Breast epithelium (tissue), 4 donors: ENCODE data around the gene TRIM38. TPM values are rescaled to one million over a fixed set of nuclear protein-coding genes. Genes with fewer than 3 reads are reported as not detected.

Experiments used
- DNase-seq, 2 donors: peaks; one replicate each; pipeline ENCODE4 v3.0.0-alpha.2; 2019; ENCODE audit warnings: low spot score in 2 of 2
- H3K27ac ChIP-seq, 2 donors: fragments of 200-600 bp; sonication (generic) in 1 of 2; one replicate each; pipeline ENCODE4 v1.5.1; 2016 to 2019; ENCODE audit warnings: mild to moderate bottlenecking in 1 of 2
- H3K27me3 ChIP-seq, 2 donors: fragments of 200-600 bp; sonication (generic) in 1 of 2; one replicate each; pipeline versions ENCODE4 v1.5.1 to v1.6.0; 2017 to 2019; ENCODE audit warnings: control low read depth in 1 of 2, mild to moderate bottlenecking in 1 of 2
- H3K36me3 ChIP-seq: fragments of 200-600 bp; one replicate; pipeline ENCODE4 v1.5.1; 2019
- H3K4me1 ChIP-seq, 2 donors: fragments of 200-600 bp; sonication (generic); one replicate each; pipeline ENCODE4 v1.5.1; 2016 to 2019; ENCODE audit warnings: control low read depth in 1 of 2
- H3K4me3 ChIP-seq, 3 donors: fragments of 200-600 bp; sonication (generic); 1 replicate in 2 of 3; 2 replicates in 1 of 3; pipeline ENCODE4 v1.5.1; 2016 to 2019; ENCODE audit warnings: mild to moderate bottlenecking in 3 of 3, moderate library complexity in 2 of 3
- H3K9me3 ChIP-seq, 2 donors: fragments of 200-600 bp; sonication (generic) in 1 of 2; one replicate each; pipeline ENCODE4 v1.5.1; 2016 to 2019; ENCODE audit warnings: control low read depth in 1 of 2
- POLR2A ChIP-seq: fragments of 450-650 bp; IDR thresholded peaks from one replicate; pipeline ENCODE4 v1.6.1; 2016; ENCODE audit warnings: antibody characterized with exemption, mild to moderate bottlenecking, moderate library complexity
- POLR2AphosphoS5 ChIP-seq, 3 donors: sonication (generic); formaldehyde crosslinking; IDR thresholded peaks; one replicate each; pipeline ENCODE4 v1.6.1; 2017; ENCODE audit warnings: antibody characterized with exemption in 3 of 3
- intact Hi-C: fragments of 100-400 bp; cut with DNase I; formaldehyde crosslinking; loops from one replicate; pipeline ENCODE4 v1.15.1; 2023; ENCODE audit warnings: low total_unique reads
- total RNA-seq, 3 donors: library from RNA; depleted of rRNA; stranded (reverse); fragments of >200 nt; gene quantifications; one replicate each; pipeline ENCODE4 v1.1.0, GENCODE V29; 2016
- TF ChIP-seq, protein P1 (sequence below), 3 donors: fragments of 450-650 bp; IDR thresholded peaks; one replicate each; pipeline ENCODE4 v1.5.1; 2016 to 2017; ENCODE audit warnings: antibody characterized with exemption in 3 of 3, mild to moderate bottlenecking in 3 of 3, moderate library complexity in 3 of 3

The TRIM38 gene
- total RNA-seq, 3 donors from 2014 or later = 11.8 to 16.2 (median 12.1) TPM

DNA sequence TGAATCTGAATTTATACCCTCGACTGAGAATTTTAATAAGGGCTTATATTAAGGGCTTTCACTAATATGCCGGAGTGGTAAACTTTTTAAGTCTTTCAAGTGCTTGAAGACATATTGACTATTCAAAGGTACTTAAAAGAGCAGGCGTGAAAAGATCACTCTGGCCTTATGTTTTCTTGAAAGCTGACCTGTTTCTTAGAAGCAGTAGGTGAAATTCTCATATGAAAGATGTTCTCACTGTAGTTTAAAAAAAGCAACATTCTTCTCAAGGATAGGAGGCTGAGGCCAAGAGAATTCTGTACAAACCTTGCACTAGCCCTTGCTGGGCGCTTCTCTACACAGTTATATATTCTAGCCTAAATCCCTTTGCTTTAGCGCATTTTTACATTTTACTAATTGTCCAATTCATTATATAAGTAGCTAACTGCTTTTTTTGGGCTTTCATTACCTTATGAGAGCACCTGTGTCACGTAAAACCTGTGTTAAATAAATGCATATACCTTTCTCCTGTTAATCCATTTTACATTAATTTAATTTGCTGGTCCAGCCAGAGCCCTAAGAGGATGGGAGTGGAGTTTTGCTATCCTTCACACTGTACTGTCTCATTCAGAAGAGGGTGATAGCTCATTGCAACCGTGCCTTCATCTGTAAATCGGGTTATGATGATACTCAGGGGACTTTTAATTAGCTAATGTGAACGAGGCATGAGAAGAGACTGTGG, 65.0 kb downstream of the TRIM38 start:
- peak overlapping the region; percentile 97 to 98 for H3K27ac ChIP-seq
- H3K9me3 ChIP-seq = no peaks in the 10 kb centered on the region
- no peaks in the 10 kb centered on the region for H3K27me3 ChIP-seq
- no peak for DNase-seq
- intact Hi-C loops = no loop called here
- H3K4me1 ChIP-seq = no peaks in the 10 kb centered on the region
- no peaks in the 10 kb centered on the region for H3K36me3 ChIP-seq
- H3K4me3 ChIP-seq = peak overlapping the region; percentile 59 to 81 (median 61)
- TF ChIP-seq POLR2AphosphoS5 (IDR thresholded peaks at IDR 0.05) (no peak), POLR2A (no peak)
- TF ChIP-seq, protein P1, sequence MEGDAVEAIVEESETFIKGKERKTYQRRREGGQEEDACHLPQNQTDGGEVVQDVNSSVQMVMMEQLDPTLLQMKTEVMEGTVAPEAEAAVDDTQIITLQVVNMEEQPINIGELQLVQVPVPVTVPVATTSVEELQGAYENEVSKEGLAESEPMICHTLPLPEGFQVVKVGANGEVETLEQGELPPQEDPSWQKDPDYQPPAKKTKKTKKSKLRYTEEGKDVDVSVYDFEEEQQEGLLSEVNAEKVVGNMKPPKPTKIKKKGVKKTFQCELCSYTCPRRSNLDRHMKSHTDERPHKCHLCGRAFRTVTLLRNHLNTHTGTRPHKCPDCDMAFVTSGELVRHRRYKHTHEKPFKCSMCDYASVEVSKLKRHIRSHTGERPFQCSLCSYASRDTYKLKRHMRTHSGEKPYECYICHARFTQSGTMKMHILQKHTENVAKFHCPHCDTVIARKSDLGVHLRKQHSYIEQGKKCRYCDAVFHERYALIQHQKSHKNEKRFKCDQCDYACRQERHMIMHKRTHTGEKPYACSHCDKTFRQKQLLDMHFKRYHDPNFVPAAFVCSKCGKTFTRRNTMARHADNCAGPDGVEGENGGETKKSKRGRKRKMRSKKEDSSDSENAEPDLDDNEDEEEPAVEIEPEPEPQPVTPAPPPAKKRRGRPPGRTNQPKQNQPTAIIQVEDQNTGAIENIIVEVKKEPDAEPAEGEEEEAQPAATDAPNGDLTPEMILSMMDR (IDR thresholded peaks at IDR 0.05) = no peak

DNA sequence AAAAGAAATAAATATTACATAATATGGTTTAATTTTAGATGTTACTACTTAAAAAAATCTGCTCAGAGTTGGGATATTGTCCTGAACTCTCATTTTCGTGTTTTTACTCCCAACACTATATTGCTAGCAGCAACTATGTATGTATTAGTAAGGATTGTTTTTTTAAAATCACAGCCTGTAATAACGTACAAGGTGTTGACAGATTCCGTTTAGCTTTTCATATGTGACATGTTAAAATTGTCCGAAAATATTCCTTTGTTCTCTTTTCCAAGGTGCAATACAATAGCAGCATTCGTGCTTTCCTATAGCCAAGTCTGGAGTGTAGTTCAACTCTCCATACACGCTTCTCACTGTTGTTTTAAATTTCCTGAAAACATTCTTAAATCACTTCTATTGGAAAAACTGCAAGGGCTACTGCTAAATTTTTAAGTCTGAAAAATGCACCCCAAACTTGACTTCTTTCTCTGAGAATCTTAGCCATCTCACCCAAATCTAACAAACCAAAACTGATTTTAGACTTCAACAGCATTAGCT, 65.7 kb downstream of the TRIM38 start:
- H3K27me3 ChIP-seq = no peaks in the 10 kb centered on the region
- intact Hi-C loops = no loop called here
- no peak for TF ChIP-seq POLR2A
- TF ChIP-seq, protein P1 (IDR thresholded peaks at IDR 0.05) = no peak
- no peak for TF ChIP-seq POLR2AphosphoS5 (IDR thresholded peaks at IDR 0.05)

DNA sequence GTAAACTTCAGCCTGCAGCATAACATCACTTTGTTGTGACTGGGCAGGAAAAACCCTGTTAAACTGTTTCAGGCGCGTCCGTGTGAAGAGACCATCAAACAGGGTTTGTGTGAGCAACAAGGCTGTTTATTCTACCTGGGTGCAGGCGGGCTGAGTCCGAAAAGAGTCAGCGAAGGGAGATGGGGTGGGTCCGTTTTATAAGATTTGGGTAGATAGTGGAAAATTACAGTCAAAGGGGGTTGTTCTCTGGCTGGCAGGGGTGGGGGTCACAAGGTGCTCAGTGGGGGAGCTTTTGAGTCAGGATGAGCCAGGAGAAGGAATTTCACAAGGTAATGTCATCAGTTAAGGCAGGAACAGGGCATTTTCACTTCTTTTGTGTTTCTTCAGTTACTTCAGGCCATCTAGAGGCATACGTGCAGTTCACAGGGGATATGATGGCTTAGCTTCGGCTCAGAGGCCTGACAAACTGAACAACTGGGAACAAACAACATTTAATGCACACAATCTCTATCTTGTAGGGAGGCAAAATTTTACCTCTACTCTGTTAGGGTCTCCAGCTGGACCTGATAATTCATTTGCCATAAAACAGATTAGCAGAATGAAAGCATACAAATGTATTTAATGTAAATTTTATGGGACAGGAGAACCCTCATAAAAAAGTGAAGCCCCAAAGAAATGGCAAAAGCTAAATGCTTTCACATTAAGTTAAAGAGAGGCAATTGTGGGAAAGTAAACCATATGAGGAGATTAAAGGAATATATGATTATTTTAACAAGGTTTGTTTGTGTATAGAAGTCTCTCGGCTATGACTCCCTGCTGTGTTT, 66.4 kb downstream of the TRIM38 start:
- intact Hi-C loops = no loop called here
- DNase-seq = no peak
- TF ChIP-seq POLR2A = no peak
- no peak for TF ChIP-seq POLR2AphosphoS5 (IDR thresholded peaks at IDR 0.05)
- TF ChIP-seq, protein P1 (IDR thresholded peaks at IDR 0.05) = no peak

More for the DNA sequence above, 65.7 kb downstream of the TRIM38 start:
- Histone ChIP-seq H3K9me3 (no peaks in the 10 kb centered on the region), H3K36me3 (no peaks in the 10 kb centered on the region), H3K4me3 (no peak overlapping the region), H3K4me1 (no peaks in the 10 kb centered on the region), H3K27ac (peak overlapping the region in 1 of 2 donors; percentile 98)
- DNase-seq = no peak

DNA sequence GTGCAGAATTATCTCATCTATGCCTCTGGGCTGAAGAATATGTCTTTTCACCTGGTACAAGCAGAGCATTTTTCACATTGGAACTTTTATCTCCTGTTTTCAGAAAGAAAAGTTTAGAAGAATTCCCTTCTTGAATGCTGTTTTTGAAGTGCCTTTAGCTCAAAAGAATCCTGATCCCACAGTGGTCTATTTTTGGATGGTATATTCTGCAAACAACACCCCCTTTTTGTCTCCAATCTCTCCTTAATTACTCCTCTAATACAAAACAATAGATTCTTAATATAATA, 66.9 kb downstream of the TRIM38 start:
- Histone ChIP-seq H3K4me3 (no peak overlapping the region), H3K4me1 (no peaks in the 10 kb centered on the region), H3K27ac (no peak overlapping the region), H3K9me3 (no peaks in the 10 kb centered on the region), H3K36me3 (no peaks in the 10 kb centered on the region), H3K27me3 (no peaks in the 10 kb centered on the region)
- TF ChIP-seq, protein P1 (IDR thresholded peaks at IDR 0.05) = no peak
- TF ChIP-seq POLR2A (no peak), POLR2AphosphoS5 (IDR thresholded peaks at IDR 0.05) (no peak)
- intact Hi-C loops = no loop called here
- no peak for DNase-seq

More for the DNA sequence above, 66.4 kb downstream of the TRIM38 start:
- H3K4me1 ChIP-seq = no peaks in the 10 kb centered on the region
- H3K36me3 ChIP-seq = no peaks in the 10 kb centered on the region
- no peaks in the 10 kb centered on the region for H3K27me3 ChIP-seq
- H3K27ac ChIP-seq = no peak overlapping the region
- no peaks in the 10 kb centered on the region for H3K9me3 ChIP-seq
- H3K4me3 ChIP-seq = no peak overlapping the region
